ENCODE data around the gene CHAF1A.

Gene CHAF1A

DNA sequence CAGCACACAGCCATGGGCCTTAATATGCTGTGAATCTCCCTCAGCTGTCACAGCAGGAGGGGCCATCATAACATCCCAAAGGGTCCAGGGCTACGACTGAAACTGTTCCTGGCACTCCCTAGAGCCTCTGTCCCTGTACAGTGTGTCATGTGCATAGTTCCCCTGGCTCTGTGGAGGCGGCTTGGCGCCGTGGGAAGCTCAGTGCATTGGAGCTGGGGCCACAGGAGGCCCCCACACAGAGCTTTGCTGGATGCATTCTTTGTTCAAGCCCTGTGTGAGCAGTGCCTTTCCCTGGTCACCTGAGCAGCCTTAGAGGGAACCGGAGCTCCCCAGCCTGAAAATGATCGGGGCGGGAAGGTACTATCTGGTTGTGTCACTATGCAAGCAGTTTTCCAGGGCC, 33.8 kb downstream of the CHAF1A start:
- in situ Hi-C loops (cut with MboI; ENCODE audit: low sequenced_read_pairs): no loop called here

DNA sequence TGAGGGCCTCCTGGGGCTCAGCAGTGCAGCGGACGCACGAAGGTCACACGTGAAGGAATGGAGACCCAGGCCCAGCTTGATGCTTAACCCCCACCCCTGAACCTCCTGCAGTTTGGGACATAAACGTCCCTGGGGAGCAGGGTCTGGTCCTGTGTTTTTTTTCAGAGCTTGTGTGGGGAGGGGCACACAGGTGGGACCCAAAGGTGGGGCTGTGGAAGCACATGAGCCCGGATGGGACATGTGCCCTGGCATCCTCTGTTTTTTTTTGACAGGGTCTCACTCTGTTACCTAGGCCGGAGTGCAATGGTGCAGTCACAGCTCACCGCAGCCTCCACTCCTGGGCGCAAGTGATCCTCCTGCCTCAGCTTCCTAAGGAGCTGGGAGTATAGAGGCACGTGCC, 34.7 kb downstream of the CHAF1A start:
- in situ Hi-C loops (cut with MboI; ENCODE audit: low sequenced_read_pairs): no loop called here

DNA sequence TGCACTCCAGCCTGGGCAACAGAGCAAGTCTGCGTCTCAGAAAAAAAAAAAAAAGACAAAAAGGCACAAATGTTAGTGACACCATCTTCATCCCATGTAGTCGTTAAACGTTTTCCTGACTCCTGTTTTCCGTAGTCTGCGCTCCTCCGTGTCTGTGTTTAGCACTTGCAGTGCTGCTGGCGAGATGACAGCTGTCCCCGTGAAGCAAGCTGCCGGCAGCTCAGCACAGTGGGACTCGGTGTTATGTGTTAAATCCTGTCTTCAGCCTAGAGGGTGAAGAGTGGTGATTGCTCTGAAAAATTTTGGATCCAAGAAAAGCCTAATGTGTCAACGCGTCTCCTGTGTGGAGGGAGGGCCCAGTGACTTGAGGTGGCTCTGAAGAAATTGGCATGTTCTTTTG, 36.8 kb downstream of the CHAF1A start:
- in situ Hi-C loops (cut with MboI; ENCODE audit: low sequenced_read_pairs): no loop called here

GRCh38 chr19:4441994-4442818, 39.8 kb downstream of the CHAF1A start:
- in situ Hi-C loops (cut with MboI; ENCODE audit: low sequenced_read_pairs): no loop called here

- in situ Hi-C loops (cut with MboI; ENCODE audit: low sequenced_read_pairs): no loop called here
These were observed 40.3 kb downstream of the CHAF1A start for GRCh38 chr19:4442819-4443146.

- in situ Hi-C loops (cut with MboI; ENCODE audit: low sequenced_read_pairs): no loop called here
These were observed 40.7 kb downstream of the CHAF1A start for GRCh38 chr19:4443188-4443587.

DNA sequence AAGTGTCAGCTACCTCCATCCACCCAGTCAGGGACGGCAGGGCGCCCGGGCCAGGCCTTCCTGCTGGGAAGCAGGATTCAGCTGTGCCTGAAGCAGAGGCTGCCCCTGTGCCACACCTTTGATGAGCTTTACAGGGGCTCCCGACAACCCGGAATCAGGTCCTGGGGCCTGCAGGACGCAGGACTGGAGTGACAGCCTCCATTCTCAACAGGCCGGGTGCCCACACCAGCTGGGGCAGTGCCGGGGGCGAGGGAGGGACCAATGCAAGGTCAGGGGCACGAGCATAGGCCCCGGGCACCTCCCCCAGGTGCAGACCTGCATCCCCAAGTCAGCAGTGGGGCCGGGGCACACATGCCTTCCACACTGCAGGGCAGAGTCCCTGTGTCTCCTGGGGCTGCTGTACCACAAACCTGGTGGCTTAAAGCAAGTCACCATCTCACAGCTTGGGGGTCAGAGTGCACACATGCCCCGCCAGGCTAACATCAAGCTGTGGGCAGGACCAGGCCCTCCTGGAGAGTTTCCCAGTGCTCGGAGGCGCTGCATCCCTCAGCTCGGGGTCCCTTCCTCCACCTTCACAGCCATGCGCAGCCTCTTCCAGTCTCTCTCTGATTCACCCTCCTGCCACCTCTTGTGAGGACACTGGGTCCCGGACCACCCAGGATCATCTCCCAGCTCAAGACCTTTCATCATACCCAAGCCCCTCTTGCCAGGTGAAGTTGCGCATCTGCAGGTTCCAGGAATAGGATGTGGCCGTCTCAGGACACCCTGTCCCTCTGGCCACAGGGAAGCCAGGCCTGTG, 41.7 kb downstream of the CHAF1A start:
- in situ Hi-C loops (cut with MboI; ENCODE audit: low sequenced_read_pairs): no loop called here

GRCh38 chr19:4444765-4445741, 42.6 kb downstream of the CHAF1A start:
- in situ Hi-C loops (cut with MboI; ENCODE audit: low sequenced_read_pairs): no loop called here

DNA sequence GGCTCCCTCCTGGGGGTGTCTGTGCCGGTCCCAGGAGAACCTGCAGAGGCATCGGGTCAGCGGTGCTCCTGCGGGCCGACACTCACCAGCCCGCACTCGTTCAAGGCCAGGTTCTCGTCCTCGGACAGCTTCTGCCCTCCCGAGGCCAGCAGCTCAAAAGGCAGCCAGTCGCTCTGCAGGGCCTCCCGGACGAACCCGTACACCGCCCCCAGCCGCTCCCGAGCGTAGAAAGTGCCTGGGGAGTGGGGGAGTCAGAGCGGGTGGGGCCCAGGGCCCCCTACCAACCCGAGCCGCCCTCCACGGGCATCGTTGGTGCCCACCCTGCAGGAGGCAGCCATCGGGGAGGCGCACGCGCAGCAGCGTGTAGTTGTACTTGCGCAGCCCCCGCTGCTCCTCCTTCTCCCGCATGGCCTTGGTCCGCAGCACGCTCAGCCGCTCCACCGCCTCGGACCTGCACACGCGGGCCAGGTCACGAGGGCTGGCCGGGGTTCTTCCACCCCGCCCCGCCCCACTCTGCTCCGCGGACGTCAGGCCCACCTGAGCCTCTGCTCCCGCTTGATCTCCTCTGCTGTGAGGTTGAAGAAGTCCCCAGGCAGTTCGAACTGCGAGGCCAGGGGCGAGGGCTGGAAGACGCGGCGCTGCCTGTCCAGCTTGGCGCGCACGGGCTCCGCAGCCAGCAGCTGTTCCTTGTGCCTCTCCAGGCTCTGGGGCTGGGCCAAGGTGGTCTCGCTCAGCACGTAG, 43.7 kb downstream of the CHAF1A start:
- in situ Hi-C loops (cut with MboI; ENCODE audit: low sequenced_read_pairs): no loop called here

- in situ Hi-C loops (cut with MboI; ENCODE audit: low sequenced_read_pairs): no loop called here
These were observed 44.3 kb downstream of the CHAF1A start for GRCh38 chr19:4446704-4447200.

DNA sequence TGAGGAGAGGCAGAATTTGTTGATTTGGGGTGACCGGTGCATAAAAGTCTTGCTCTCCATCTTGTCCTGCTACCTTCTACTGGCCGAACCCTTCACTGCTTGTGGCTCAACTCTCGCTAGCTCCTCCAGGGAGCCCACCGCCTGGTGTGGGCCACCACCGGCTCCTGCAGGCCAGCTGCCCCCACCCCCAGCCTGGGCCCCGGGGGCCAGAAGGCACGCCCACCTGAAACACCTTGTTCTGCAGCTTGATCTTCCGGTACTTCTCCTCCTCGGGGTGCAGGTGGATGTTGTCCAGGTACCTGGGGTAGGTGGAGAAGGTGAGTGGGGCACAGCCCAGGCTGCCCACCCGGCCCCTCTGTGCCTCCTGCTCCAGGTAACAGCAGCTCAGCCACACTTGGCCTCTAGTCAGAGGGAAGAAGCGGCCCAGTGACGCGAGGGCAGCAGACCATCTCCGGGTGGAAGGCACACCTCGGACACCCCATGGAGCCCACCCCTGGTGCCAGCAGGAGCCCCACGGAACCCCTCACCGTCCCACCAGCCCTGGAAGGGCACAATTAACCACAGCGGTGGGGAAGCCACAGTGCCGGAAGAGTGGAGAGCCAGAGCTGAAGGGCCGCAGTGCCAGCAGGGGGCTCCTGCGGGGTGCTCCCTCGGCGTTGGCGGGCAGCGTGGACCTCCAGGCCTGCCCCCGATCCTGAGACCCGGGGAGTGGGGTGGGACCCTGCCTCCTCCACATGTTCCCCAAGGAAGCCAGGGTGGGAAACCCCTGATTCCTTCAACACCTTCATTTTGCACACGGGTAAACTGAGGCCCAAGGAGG, 45.1 kb downstream of the CHAF1A start:
- in situ Hi-C loops (cut with MboI; ENCODE audit: low sequenced_read_pairs): no loop called here

DNA sequence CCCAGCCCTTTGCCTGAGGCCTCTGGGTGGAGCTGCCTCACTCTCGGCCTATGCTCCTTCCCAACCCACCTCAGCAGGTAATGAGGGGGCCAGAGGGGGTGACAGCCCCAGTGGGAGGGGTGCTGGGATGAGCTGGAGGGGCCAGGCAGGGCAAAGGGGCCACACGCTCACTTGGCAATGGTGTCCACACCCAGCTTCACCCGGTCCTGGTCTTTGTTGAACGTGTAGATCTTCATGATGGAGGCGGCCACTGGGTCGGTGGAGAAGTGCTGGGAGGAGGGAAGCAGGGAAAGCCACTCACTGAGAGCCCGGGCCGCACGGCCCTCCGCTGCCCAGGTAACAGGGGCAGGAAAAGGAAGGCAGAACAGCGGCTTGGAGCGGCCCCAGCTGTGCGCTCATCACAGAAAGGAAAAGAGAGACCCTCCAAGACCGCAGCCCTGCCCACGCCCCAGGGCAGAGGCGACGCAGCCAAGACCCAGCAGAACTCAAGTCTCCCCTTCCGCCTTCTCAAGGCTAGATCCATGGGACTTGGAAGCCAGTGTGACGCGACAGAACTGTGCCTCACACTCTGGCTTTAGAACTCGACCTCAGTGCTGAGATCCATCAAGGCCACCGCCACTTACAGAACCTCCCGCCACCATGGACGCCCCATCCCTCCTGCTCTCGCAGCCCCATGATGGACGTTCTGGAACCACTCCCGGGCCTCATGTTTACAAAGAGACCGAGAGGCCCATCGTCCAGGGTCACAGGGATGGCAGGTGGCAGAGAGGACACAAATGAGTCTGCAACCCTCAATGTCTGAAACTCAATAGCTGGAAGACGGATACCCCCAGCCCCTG, 45.9 kb downstream of the CHAF1A start:
- in situ Hi-C loops (cut with MboI; ENCODE audit: low sequenced_read_pairs): no loop called here

DNA sequence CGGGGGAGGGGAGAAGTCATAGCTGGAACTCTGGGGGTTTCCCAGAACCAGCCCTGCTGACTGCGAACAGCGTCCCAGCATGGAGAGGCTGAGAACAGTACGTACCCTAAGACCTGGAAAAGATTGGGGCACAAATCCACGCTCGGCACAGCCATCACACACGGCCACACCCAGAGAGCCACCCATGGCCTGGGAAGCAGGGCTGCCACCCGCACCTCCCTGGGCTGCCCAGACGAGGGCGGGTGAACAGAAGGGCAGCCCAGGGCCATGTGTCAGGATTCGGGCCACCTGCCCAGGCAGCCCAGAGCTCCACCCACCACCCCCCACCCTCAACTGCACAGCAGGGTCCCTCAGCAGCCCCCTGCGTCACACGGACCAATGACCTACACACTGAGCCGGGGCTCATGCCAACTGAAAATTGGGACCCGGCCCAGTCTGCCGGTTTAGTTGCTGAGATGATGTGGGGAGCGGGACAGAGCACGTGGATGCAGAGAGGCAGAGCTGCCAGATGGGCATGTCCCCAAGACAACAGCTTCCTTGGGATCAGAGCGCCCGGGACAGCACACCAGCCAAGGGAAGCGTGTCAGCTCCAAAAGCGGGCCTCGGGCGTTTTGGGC, 46.7 kb downstream of the CHAF1A start:
- in situ Hi-C loops (cut with MboI; ENCODE audit: low sequenced_read_pairs): no loop called here

GRCh38 chr19:4449639-4450028, 47.2 kb downstream of the CHAF1A start:
- in situ Hi-C loops (cut with MboI; ENCODE audit: low sequenced_read_pairs): no loop called here

DNA sequence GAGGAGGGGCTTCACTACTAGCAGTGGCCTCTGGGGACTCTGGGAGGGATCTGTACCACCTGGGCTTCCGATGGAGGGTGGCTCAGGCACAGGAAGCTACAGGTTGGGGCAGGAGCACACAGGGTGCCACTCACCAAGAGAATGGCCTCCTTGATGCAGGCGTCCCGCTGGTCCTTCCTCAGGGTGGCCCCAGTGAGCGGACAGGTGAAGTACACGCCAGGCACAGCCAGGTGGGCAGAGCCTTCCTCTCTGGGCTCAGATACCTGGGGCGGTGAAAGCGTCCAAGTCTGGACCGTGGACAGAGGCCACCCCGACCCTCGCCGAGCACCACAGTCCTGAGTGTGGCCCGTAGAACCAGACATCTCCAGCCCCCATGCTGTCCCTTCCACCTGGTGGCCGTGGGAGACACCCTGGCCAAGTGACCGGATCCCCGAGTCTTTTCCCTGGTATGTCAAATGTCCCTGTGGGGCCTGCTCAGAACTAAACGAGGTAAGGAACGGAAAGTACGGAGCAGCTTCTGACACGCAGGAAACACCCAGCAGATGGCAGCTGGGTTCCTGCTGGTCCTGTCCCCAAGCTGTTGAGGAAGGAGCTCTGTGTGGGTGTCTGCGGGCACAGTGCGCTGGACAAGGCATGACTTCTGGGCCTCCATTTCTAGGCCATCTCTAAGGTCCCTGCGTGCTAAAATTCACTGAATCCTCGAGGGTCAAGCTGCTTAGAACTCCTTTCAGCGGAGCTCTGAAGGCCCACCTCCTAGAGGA, 50.0 kb downstream of the CHAF1A start:
- in situ Hi-C loops (cut with MboI; ENCODE audit: low sequenced_read_pairs): no loop called here

GRCh38 chr19:4453232-4454179, 51.1 kb downstream of the CHAF1A start:
- in situ Hi-C loops (cut with MboI; ENCODE audit: low sequenced_read_pairs): no loop called here

Measured in hTERT RPE-1 (cell line).